Measurements from ENCODE around the gene TEX9. TPM values are rescaled to one million over a fixed set of nuclear protein-coding genes. Genes with fewer than 3 reads are reported as not detected.

TEX9 gene
- total and polyA plus RNA-seq, 2 of the 4 experiments (the other 2 are of a cell fraction) = 0.63 to 1.4 TPM

- no TSS peak for BruUV-seq (replicated peaks)
- Histone ChIP-seq H3K9ac (ENCODE audit: low read depth, low read length) (no peak overlapping the region), H3K9me3 (ENCODE audit: control insufficient read depth, insufficient read depth, low read length) (no peaks in the 10 kb centered on the region), H3K23ac (ENCODE audit: low read depth, low read length) (no peak overlapping the region), H3K14ac (replicated peaks; ENCODE audit: low read depth, low read length) (no peak overlapping the region), H3K9me1 (ENCODE audit: insufficient read depth, low read length) (no peaks in the 10 kb centered on the region), H3K56ac (ENCODE audit: extremely low read depth, insufficient read depth, low read length) (no peak overlapping the region), H3K4ac (ENCODE audit: low read depth, low read length) (no peak overlapping the region), H2BK15ac (ENCODE audit: low read depth, low read length) (no peak overlapping the region), H3K27ac (ENCODE audit: insufficient read depth, low read length) (no peak overlapping the region), H2BK5ac (ENCODE audit: low read depth, low read length, poor library complexity, severe bottlenecking) (no peak overlapping the region), H3K4me1 (ENCODE audit: control insufficient read depth, insufficient read depth, low read length) (no peaks in the 10 kb centered on the region), H3K79me1 (ENCODE audit: low read depth in 1 of 2, low read length in 2 of 2) (no peaks in the 10 kb centered on the region), H4K20me1 (ENCODE audit: insufficient read depth, low read length) (no peaks in the 10 kb centered on the region), H3K4me3 (ENCODE audit: insufficient read depth, low read depth, low read length) (no peak overlapping the region), H4K5ac (ENCODE audit: low read depth, low read length) (no peak overlapping the region), H4K8ac (ENCODE audit: low read depth in 2 of 2, low read length in 2 of 2) (no peak overlapping the region), H2BK20ac (ENCODE audit: low read depth, low read length) (no peak overlapping the region), H3K36me3 (ENCODE audit: control insufficient read depth, insufficient read depth, low read length) (no peaks in the 10 kb centered on the region), H4K91ac (ENCODE audit: insufficient read depth, low read depth, low read length) (no peak overlapping the region), H3K4me2 (ENCODE audit: low read depth, low read length) (no peak overlapping the region), H2BK120ac (ENCODE audit: low read depth, low read length) (no peak overlapping the region), H2AK5ac (ENCODE audit: low read depth, low read length) (no peak overlapping the region), H2AK9ac (replicated peaks; ENCODE audit: low read depth, low read length, poor library complexity) (no peak overlapping the region), H3K18ac (ENCODE audit: low read depth, low read length) (no peak overlapping the region), H3K27me3 (ENCODE audit: control insufficient read depth, insufficient read depth, low read length) (no peaks in the 10 kb centered on the region), H2AFZ (replicated peaks; ENCODE audit: low read length, poor library complexity) (no peak overlapping the region)
- intact Hi-C loops (cut with micrococcal nuclease) (no loop called here), in situ Hi-C loops (cut with MboI; ENCODE audit: low sequenced_read_pairs) (no loop called here), dilution Hi-C loops (cut with HindIII; ENCODE audit: low sequenced_read_pairs, unreplicated experiment) (no loop called here)
- WGBS, 2 experiments (ENCODE audit: extremely low coverage in 2 of 2, insufficient read length in 1 of 2) = no CpG with 5 or more reads among the region's 1 CpG
- ChIA-PET POLR2A (ENCODE audit: unreplicated experiment) (no interaction called here), CTCF (interaction anchor here (1.0 kb wide), 1 partner anchor 22 kb away, joined by 4 read pairs; no protein-coding TSS in a partner anchor)
- TF ChIP-seq RFX5 (IDR thresholded peaks at IDR 0.05; ENCODE audit: low read depth, low read length) (no peak), CTCF (conservative IDR thresholded peaks at IDR 0.05; ENCODE audit: low read depth, low read length) (no peak), MAZ (IDR thresholded peaks at IDR 0.05; ENCODE audit: borderline replicate concordance, low read depth, low read length) (no peak), MAFK (IDR thresholded peaks at IDR 0.05; ENCODE audit: low read depth, low read length) (no peak), RAD21 (IDR thresholded peaks at IDR 0.05; ENCODE audit: low read length) (no peak), ELK1 (IDR thresholded peaks at IDR 0.05; ENCODE audit: borderline replicate concordance, low read depth, low read length) (no peak)
- ATAC-seq (ENCODE audit: low read depth) = no peak
- no peak for DNase-seq
Measured at GRCh38 chr15:56361987-56362386, 3.2 kb upstream of the TEX9 start.
